GM12872 (cell line): ENCODE data around the gene NRXN3.

Experiments used
- CTCF ChIP-seq: IDR thresholded peaks from 3 replicates; pipeline ENCODE4 v1.5.1; 2011; ENCODE audit warnings: low read depth, mild to moderate bottlenecking, low read length, moderate library complexity; ENCODE audit not compliant: insufficient read depth

The NRXN3 gene

GRCh38 chr14:79826362-79826761, 1656.2 kb downstream of the NRXN3 start:
- TF ChIP-seq CTCF, result no peak

- TF ChIP-seq CTCF, result no peak
Measured at GRCh38 chr14:79829405-79830166, 1659.4 kb downstream of the NRXN3 start.

DNA sequence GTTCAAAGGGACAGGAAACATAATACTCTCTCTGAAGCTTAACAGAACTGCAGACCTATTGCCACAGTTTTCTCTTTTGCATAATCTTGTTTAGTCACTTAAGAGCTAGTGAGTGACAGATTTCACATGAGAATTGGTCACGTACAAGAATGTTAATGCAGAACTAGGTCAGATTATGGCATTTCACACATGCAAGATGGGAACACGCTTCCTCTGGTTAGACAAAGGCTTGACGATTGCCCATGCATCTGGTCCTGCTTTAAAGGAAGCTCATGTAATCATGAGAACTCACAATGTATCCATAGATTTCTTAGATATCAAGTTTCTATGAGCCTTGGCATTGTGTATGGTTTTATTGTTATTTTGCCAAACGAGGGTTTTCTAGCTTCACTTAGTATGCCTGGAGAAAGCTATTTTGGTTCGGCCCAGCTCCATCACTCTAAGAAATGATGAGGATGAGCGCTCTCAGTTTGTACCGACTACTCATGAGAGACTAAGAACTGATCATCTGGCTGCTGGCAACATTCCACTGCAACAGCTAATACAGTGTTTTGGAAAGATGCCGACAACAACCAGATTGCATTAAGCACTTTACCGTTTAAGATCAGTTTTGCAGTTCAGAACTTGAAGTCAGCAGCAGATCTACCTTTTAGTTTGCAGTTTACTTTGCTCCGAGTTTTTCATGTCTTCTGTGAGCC, 1661.2 kb downstream of the NRXN3 start:
- TF ChIP-seq CTCF, result no peak

DNA sequence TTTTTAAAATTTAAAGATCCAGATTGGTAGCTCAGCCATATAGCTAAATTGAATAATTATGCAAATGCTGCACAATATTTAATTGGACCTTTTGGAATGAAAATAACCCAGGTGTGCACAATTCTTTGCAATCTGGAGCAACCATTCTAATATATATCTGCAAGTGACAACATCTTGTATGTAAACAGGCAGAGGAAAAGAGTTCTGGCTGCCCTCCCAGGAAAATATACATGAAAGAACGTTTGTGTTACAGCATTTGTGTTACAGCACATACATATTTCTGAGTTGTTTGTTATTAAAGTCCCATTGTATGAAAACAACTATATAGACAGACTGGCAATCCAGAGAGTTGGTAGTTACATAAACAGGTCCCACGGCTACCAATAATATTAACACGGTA, 1663.6 kb downstream of the NRXN3 start:
- no peak for TF ChIP-seq CTCF

DNA sequence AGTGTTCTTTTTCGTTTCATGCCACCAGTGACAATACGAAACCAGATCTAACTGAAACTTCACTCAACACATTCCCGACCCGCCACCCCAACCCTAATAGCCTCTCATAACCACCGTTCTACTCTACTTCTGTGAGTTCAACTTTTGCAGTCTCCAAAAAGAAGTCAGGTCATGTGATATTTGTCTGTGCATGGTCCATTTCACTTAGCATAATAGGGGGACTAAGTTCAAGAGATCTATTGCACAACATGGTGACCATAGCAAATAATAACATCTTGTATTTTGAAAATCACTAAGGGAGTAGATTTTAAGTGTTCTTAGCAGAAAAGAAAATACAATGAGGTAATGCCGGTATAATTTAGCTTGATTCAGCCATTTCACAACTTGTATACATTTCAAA, 1664.7 kb downstream of the NRXN3 start:
- TF ChIP-seq CTCF, result no peak

DNA sequence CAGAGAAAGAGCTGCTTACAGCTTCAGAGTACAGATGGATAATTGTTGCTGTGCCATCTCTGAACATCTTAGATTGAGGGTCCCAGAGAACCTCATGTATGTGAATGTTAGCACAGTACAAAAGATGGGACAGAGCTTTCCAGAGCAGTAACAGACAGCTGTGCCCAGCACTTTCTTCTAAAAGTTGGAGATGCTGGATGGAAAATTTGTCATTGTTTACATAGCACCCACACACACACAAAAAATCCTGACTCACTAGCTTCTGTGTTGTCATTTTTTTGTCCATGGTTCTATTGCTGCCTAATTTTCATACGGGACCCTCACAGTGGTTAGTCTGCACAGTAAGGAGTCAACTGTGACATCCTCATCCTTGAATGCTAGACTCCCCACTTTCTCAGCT, 1666.4 kb downstream of the NRXN3 start:
- no peak for TF ChIP-seq CTCF

- TF ChIP-seq CTCF, result no peak
Measured at GRCh38 chr14:79837699-79838098, 1667.5 kb downstream of the NRXN3 start.
